Esophagus squamous epithelium (tissue), 5 donors: ENCODE data around the gene GSK3B. TPM values are rescaled to one million over a fixed set of nuclear protein-coding genes. Genes with fewer than 3 reads are reported as not detected.

Experiments
- DNase-seq: peaks from one replicate; lab custom pipeline; 2025; lab: John Stamatoyannopoulos, UW
- H3K27ac ChIP-seq, 4 donors: fragments of 200-600 bp; sonication (generic); one replicate each; pipeline ENCODE4 v1.5.1; 2016 to 2019; ENCODE audit warnings: mild to moderate bottlenecking in 1 of 4
- H3K27me3 ChIP-seq, 4 donors: fragments of 200-600 bp; sonication (generic); 1 replicate in 3 of 4; 2 replicates in 1 of 4; pipeline versions ENCODE4 v1.5.1 to v1.6.0; 2017 to 2021; ENCODE audit warnings: antibody characterized with exemption in 1 of 4
- H3K36me3 ChIP-seq, 3 donors: fragments of 200-600 bp; sonication (generic); one replicate each; pipeline ENCODE4 v1.5.1; 2016 to 2019
- H3K4me1 ChIP-seq, 3 donors: fragments of 200-600 bp; sonication (generic); one replicate each; pipeline ENCODE4 v1.5.1; 2017 to 2019
- H3K4me3 ChIP-seq, 4 donors: fragments of 200-600 bp; sonication (generic); 1 replicate in 3 of 4; 2 replicates in 1 of 4; pipeline ENCODE4 v1.5.1; 2016 to 2019; ENCODE audit warnings: mild to moderate bottlenecking in 2 of 4, moderate library complexity in 1 of 4
- H3K9me3 ChIP-seq, 3 donors: fragments of 200-600 bp; sonication (generic); one replicate each; pipeline ENCODE4 v1.5.1; 2016 to 2019
- POLR2A ChIP-seq, 4 donors: fragments of 450-650 bp; IDR thresholded peaks; one replicate each; pipeline ENCODE4 v1.6.1; 2017; ENCODE audit warnings: antibody characterized with exemption in 4 of 4, mild to moderate bottlenecking in 4 of 4, moderate library complexity in 3 of 4
- WGBS, 2 donors: methylation state at CpG; one replicate each; pipeline ENCODE4 v1.1.5; 2018; 5-methylcytosine and 5-hydroxymethylcytosine counted together
- intact Hi-C: fragments of 100-400 bp; cut with DNase I; formaldehyde crosslinking; loops from one replicate; pipeline ENCODE4 v1.15.0; 2022
- total RNA-seq, 4 donors: library from RNA; depleted of rRNA; stranded (reverse); fragments of >200 nt; gene quantifications; one replicate each; pipeline ENCODE4 v1.1.0, GENCODE V29; 2016
- TF ChIP-seq, protein P1 (sequence below), 6 experiments: fragments of 450-650 bp in 4 of 6; fragments of 200-600 bp in 2 of 6; sonication (generic) in 2 of 6; IDR thresholded peaks; one replicate each; pipeline ENCODE4 v1.5.1; 2016 to 2019; ENCODE audit warnings: antibody characterized with exemption in 6 of 6, mild to moderate bottlenecking in 4 of 6, moderate library complexity in 4 of 6
- donor health status: DM: yes; HTN: yes; CAD: no.

GSK3B gene
- total RNA-seq, 4 donors from 2014 or later = 24.1 to 38.9 (median 34.5) TPM

DNA sequence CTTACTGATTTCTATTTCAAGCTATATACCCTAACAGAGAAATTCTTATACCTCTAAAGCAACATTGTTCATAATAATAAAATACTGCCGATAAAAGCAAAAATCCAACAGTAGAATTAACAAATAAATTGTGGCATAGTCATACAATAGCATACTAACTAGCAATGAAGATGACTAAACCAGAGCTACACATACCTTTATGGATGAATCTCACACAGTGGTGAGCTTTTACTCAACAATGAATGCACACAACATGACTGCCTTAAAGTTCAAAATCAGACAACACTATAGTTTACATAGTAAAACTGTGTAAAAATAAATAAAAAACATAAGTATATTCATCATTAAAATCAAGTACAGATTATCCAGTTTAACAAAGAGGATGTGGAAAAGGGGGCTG lies 213.3 kb downstream of the GSK3B start:
- WGBS, 2 donors = 90 to 94% methylated on average over 1 of the region's 1 CpG
- TF ChIP-seq POLR2A (IDR thresholded peaks at IDR 0.05) = no peak
- TF ChIP-seq, protein P1, sequence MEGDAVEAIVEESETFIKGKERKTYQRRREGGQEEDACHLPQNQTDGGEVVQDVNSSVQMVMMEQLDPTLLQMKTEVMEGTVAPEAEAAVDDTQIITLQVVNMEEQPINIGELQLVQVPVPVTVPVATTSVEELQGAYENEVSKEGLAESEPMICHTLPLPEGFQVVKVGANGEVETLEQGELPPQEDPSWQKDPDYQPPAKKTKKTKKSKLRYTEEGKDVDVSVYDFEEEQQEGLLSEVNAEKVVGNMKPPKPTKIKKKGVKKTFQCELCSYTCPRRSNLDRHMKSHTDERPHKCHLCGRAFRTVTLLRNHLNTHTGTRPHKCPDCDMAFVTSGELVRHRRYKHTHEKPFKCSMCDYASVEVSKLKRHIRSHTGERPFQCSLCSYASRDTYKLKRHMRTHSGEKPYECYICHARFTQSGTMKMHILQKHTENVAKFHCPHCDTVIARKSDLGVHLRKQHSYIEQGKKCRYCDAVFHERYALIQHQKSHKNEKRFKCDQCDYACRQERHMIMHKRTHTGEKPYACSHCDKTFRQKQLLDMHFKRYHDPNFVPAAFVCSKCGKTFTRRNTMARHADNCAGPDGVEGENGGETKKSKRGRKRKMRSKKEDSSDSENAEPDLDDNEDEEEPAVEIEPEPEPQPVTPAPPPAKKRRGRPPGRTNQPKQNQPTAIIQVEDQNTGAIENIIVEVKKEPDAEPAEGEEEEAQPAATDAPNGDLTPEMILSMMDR (IDR thresholded peaks at IDR 0.05) = no peak
- no peak overlapping the region for H3K27ac ChIP-seq
- H3K36me3 ChIP-seq = peaks cover 0 to 43% (median 0%) of the 10 kb centered on the region in 3 donors
- no peaks in the 10 kb centered on the region for H3K27me3 ChIP-seq
- no peak for DNase-seq
- no peaks in the 10 kb centered on the region for H3K4me1 ChIP-seq
- intact Hi-C loops = no loop called here
- H3K4me3 ChIP-seq = no peak overlapping the region
- no peaks in the 10 kb centered on the region for H3K9me3 ChIP-seq

DNA sequence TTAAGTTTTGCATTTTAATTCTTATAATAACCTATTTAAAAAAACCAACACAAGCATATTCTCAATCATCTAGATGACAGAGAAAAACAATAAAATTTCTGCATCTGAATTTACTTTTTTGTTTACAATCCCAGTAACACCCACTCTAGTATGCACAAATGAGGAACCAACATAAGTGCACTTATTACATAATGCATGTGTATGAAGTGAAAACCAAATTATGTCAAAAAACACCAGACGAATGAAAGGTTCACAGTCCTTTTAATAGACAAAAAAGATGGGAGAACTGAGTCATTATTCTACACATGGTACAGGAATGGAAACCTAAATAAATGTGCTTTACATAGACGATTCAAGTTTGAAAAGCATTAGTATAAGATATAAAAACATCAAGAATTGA lies 220.6 kb downstream of the GSK3B start:
- peaks cover 0 to 8% (median 0%) of the 10 kb centered on the region in 3 donors for H3K4me1 ChIP-seq
- no peaks in the 10 kb centered on the region for H3K27me3 ChIP-seq
- WGBS, 2 donors = 88 to 89% methylated on average over 2 of the region's 2 CpGs
- TF ChIP-seq POLR2A (IDR thresholded peaks at IDR 0.05) = no peak
- TF ChIP-seq, protein P1 (IDR thresholded peaks at IDR 0.05) = no peak
- H3K4me3 ChIP-seq = no peak overlapping the region
- no peaks in the 10 kb centered on the region for H3K9me3 ChIP-seq
- no peak overlapping the region for H3K27ac ChIP-seq
- intact Hi-C loops = no loop called here
- H3K36me3 ChIP-seq = no peaks in the 10 kb centered on the region
- DNase-seq = no peak

DNA sequence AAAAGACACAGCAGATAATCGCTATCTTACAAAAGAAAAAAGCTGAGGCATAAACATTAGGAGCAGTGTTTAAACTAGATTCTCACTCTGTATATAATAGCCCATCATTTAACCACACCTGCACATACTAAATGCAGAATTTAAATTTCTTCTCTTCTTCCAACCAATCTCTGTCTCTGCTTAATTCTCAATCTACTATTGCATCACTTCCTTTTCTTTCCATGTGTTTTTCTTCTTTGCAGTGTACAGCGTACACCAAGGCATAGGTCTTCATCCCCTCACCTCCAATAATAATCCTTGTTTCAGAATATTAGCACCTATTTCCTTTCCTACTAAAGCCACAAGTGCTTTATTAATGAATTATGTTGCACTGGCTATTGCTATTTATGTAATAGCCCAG lies 221.5 kb downstream of the GSK3B start:
- intact Hi-C loops = no loop called here
- H3K27ac ChIP-seq = no peak overlapping the region
- no peaks in the 10 kb centered on the region for H3K36me3 ChIP-seq
- H3K9me3 ChIP-seq = no peaks in the 10 kb centered on the region
- peaks cover 0 to 8% (median 0%) of the 10 kb centered on the region in 3 donors for H3K4me1 ChIP-seq
- no peak overlapping the region for H3K4me3 ChIP-seq
- TF ChIP-seq, protein P1 (IDR thresholded peaks at IDR 0.05) = no peak
- TF ChIP-seq POLR2A (IDR thresholded peaks at IDR 0.05) = no peak
- H3K27me3 ChIP-seq = no peaks in the 10 kb centered on the region
- 91 to 93% methylated on average over 2 of the region's 2 CpGs for WGBS, 2 donors
- DNase-seq = no peak

DNA sequence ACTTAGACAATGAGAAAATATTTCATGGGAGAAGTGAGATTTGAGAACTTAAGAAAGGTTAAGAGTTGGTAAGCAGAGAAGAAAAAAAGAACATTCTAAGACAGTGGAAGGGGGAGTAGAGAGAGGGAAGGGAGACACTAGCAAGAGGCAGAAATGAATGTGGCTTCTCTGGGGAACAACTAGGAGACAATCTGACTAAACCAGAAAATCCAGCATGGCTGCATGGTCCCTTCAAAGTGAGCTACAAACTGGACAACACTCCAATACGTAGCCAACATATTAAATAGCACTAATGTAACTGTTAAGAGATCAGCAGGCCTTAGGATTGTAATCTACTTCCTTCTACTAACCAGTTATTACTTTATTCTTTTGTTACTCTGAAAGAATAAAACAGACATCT lies 222.7 kb downstream of the GSK3B start:
- DNase-seq = no peak
- Histone ChIP-seq H3K4me1 (peaks cover 0 to 8% (median 0%) of the 10 kb centered on the region in 3 donors), H3K4me3 (no peak overlapping the region), H3K9me3 (no peaks in the 10 kb centered on the region), H3K27ac (no peak overlapping the region), H3K27me3 (no peaks in the 10 kb centered on the region), H3K36me3 (no peaks in the 10 kb centered on the region)
- intact Hi-C loops = no loop called here
- no peak for TF ChIP-seq POLR2A (IDR thresholded peaks at IDR 0.05)
- TF ChIP-seq, protein P1 (IDR thresholded peaks at IDR 0.05) = no peak
- WGBS, 2 donors = 79 to 84% methylated on average over 1 of the region's 1 CpG

DNA sequence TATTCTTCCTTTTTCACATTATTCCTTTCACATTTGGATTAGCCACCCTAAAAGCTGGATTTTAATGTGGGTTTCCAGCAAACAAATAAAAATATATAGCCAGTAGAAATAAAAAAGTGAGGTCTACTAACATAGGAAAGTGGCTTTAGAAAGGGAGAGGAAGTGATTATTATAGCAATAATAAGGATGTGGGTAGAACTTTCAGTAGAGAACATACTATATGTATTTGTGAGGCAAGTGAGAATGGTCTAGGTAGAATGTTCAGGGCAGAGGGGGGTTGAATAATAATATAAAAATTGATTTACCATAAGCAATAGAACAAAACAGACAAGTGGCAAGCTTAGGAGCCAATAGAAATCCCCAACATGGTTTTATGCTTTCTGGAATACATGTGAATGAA lies 223.7 kb downstream of the GSK3B start:
- TF ChIP-seq, protein P1 (IDR thresholded peaks at IDR 0.05) = no peak
- TF ChIP-seq POLR2A (IDR thresholded peaks at IDR 0.05) = no peak
- no peak for DNase-seq
- Histone ChIP-seq H3K4me3 (no peak overlapping the region), H3K27me3 (no peaks in the 10 kb centered on the region), H3K36me3 (no peaks in the 10 kb centered on the region), H3K27ac (no peak overlapping the region), H3K9me3 (no peaks in the 10 kb centered on the region), H3K4me1 (peaks cover 0 to 8% (median 0%) of the 10 kb centered on the region in 3 donors)
- intact Hi-C loops = no loop called here
